Tibial nerve (tissue), 4 donors: Measurements from ENCODE around the gene KRT72.

Experiments
- CTCF ChIP-seq, 5 experiments: fragments of 200-600 bp in 3 of 5; fragments of 450-650 bp in 2 of 5; sonication (generic) in 3 of 5; IDR thresholded peaks; one replicate each; pipeline ENCODE4 v1.5.1; 2016 to 2019; ENCODE audit warnings: antibody characterized with exemption in 5 of 5, mild to moderate bottlenecking in 3 of 5, moderate library complexity in 2 of 5
- EP300 ChIP-seq, 2 donors: sonication (generic); formaldehyde crosslinking; IDR thresholded peaks; one replicate each; pipeline ENCODE4 v1.6.1; 2017; ENCODE audit warnings: antibody characterized with exemption in 2 of 2, mild to moderate bottlenecking in 1 of 2
- POLR2A ChIP-seq, 2 donors: fragments of 450-650 bp; IDR thresholded peaks; one replicate each; pipeline ENCODE4 v1.6.1; 2017; ENCODE audit warnings: antibody characterized with exemption in 2 of 2, mild to moderate bottlenecking in 2 of 2, moderate library complexity in 2 of 2

- TF ChIP-seq CTCF (IDR thresholded peaks at IDR 0.05) (no peak), POLR2A (IDR thresholded peaks at IDR 0.05) (no peak), EP300 (IDR thresholded peaks at IDR 0.05) (no peak)
Measured at GRCh38 chr12:52646613-52647012, 45.4 kb upstream of the KRT72 start.
